HepG2 (cell line): ENCODE measurements around the gene GGT7. TPM values are rescaled to one million over a fixed set of nuclear protein-coding genes. Genes with fewer than 3 reads are reported as not detected.

ENCODE experiments used
- ATAC-seq: fragments of 200-7000 bp; cut with Tn5 transposase; 3 replicates; pipeline ENCODE4 v1.9.1; 2020; ENCODE audit warnings: mild to moderate bottlenecking, moderate library complexity
- BruUV-seq: library from RNA; stranded (reverse); fragments of 400-500 nt; replicated peaks from 2 replicates; lab custom pipeline; 2021; lab: Mats Ljungman, UMichigan
- CTCF ChIA-PET: fragments of 300-600 bp; formaldehyde crosslinking; extraction: SDS; loops from one replicate; lab custom pipeline; 2021; ENCODE audit warnings: low total read pairs, inconsistent platforms, low intra/inter-chr PET ratio; lab: Yijun Ruan, JAX
- POLR2A ChIA-PET: fragments of 350-600 bp; sonication (Branson Sonifier 250); formaldehyde crosslinking; loops from one replicate; lab custom pipeline; 2020; ENCODE audit warnings: antibody characterized with exemption, inconsistent platforms; lab: Yijun Ruan, JAX
- DNase-seq: peaks from one replicate; pipeline ENCODE4 v3.0.0-alpha.2; 2015; ENCODE audit warnings: low spot score
- FAIRE-seq: peaks from 3 replicates; lab custom pipeline; 2011; peaks lifted over from hg19 to GRCh38; lab: Jason Lieb, UNC
- H2AFZ ChIP-seq: one replicate; pipeline ENCODE4 v1.6.1; 2011; ENCODE audit warnings: low read length, inconsistent platforms
- H3K27ac ChIP-seq: fragments of 300-600 bp; 3 replicates; pipeline ENCODE4 v1.8.0; 2011; ENCODE audit warnings: mixed run types, mild to moderate bottlenecking, mixed read lengths, low read length, inconsistent platforms; ENCODE audit not compliant: insufficient read depth; ENCODE audit errors: extremely low read length
- H3K27me3 ChIP-seq, 2 experiments: fragments of 200-600 bp in 1 of 2; 2 replicates in 1 of 2; 3 replicates in 1 of 2; pipeline versions ENCODE4 v1.6.0 to v1.8.0; 2011; ENCODE audit warnings: low read length in 2 of 2, mild to moderate bottlenecking in 2 of 2, moderate library complexity in 2 of 2, inconsistent platforms in 1 of 2; ENCODE audit not compliant: insufficient read depth in 2 of 2, control insufficient read depth in 1 of 2
- H3K36me3 ChIP-seq, 2 experiments: fragments of 200-600 bp in 1 of 2; replicated peaks in 1 of 2; 2 replicates in 1 of 2; 3 replicates in 1 of 2; pipeline versions ENCODE4 v1.5.1 to v1.8.0; 2011; ENCODE audit warnings: low read length in 2 of 2, inconsistent platforms in 1 of 2; ENCODE audit not compliant: insufficient read depth in 2 of 2, control insufficient read depth in 1 of 2
- H3K4me1 ChIP-seq: 2 replicates; pipeline ENCODE4 v1.5.1; 2012; ENCODE audit warnings: low read length, inconsistent platforms; ENCODE audit not compliant: insufficient read depth
- H3K4me2 ChIP-seq: 2 replicates; pipeline ENCODE4 v1.6.0; 2011; ENCODE audit warnings: low read depth, low read length, inconsistent platforms
- H3K4me3 ChIP-seq, 3 experiments: fragments of 200-600 bp in 1 of 3; sonication (generic), shearing (Covaris generic) in 1 of 3; replicated peaks in 1 of 3; 2 replicates each; pipeline ENCODE4 v1.5.1; 2011 to 2016; ENCODE audit warnings: low read length in 3 of 3, inconsistent platforms in 2 of 3, low read depth in 2 of 3, mild to moderate bottlenecking in 2 of 3, control low read depth in 1 of 3, mixed read lengths in 1 of 3; ENCODE audit not compliant: insufficient read depth in 1 of 3
- H3K79me2 ChIP-seq: one replicate; pipeline ENCODE4 v1.6.1; 2011; ENCODE audit warnings: low read length, inconsistent platforms; ENCODE audit not compliant: insufficient read depth
- H3K9ac ChIP-seq: 2 replicates; pipeline ENCODE4 v1.6.0; 2011; ENCODE audit warnings: mild to moderate bottlenecking, low read depth, low read length, inconsistent platforms; ENCODE audit not compliant: insufficient read depth
- H3K9me3 ChIP-seq: 2 replicates; pipeline ENCODE4 v1.5.1; 2012; ENCODE audit warnings: mild to moderate bottlenecking, low read length
- H4K20me1 ChIP-seq: 2 replicates; pipeline ENCODE4 v1.6.0; 2011; ENCODE audit warnings: inconsistent platforms, mild to moderate bottlenecking, low read length, moderate library complexity; ENCODE audit not compliant: insufficient read depth
- FLYWCH1 ChIP-seq: sonication (generic); formaldehyde crosslinking; IDR thresholded peaks from 2 replicates; pipeline ENCODE4 v1.8.1; 2023; ENCODE audit warnings: mild to moderate bottlenecking, missing genetic modification reagents
- GATAD2A ChIP-seq: IDR thresholded peaks from 2 replicates; pipeline ENCODE4 v1.6.1; 2016
- HOXA5 ChIP-seq: sonication (generic); formaldehyde crosslinking; IDR thresholded peaks from 2 replicates; pipeline ENCODE4 v1.4.0; 2020; ENCODE audit warnings: missing genetic modification reagents
- NFE2L1 ChIP-seq: sonication (generic); formaldehyde crosslinking; IDR thresholded peaks from 2 replicates; pipeline ENCODE4 v1.4.0; 2020; ENCODE audit warnings: missing genetic modification reagents, mild to moderate bottlenecking, borderline replicate concordance
- RNF2 ChIP-seq: fragments of 450-650 bp; conservative IDR thresholded peaks from 2 replicates; pipeline ENCODE4 v1.6.1; 2016; ENCODE audit warnings: low read depth
- SP4 ChIP-seq: sonication (generic); formaldehyde crosslinking; IDR thresholded peaks from 2 replicates; pipeline ENCODE4 v1.8.1; 2023; ENCODE audit warnings: mild to moderate bottlenecking, missing genetic modification reagents
- ZNF484 ChIP-seq: sonication (generic); formaldehyde crosslinking; IDR thresholded peaks from 2 replicates; pipeline ENCODE4 v1.5.1; 2020; ENCODE audit warnings: mild to moderate bottlenecking, low read depth, missing genetic modification reagents, borderline replicate concordance
- ZNF546 ChIP-seq: sonication (generic); formaldehyde crosslinking; conservative IDR thresholded peaks from 2 replicates; pipeline ENCODE4 v1.8.1; 2023; ENCODE audit warnings: mild to moderate bottlenecking, missing genetic modification reagents
- ZNF629 ChIP-seq: sonication (generic); formaldehyde crosslinking; conservative IDR thresholded peaks from 2 replicates; pipeline ENCODE4 v1.5.0; 2020; ENCODE audit warnings: missing genetic modification reagents
- WGBS: methylation state at CpG from one replicate; pipeline ENCODE4 v1.1.6; 2017; ENCODE audit warnings: low lambda C conversion rate; 5-methylcytosine and 5-hydroxymethylcytosine counted together
- in situ Hi-C: cut with HindIII; loops from 2 replicates; pipeline ENCODE4 v1.10.0; 2017; ENCODE audit warnings: low pct_unique_long_range_greater_than_20kb; ENCODE audit not compliant: extremely low pct_ligation_motif_present
- intact Hi-C: fragments of 100-400 bp; cut with micrococcal nuclease; formaldehyde crosslinking; loops from one replicate; pipeline ENCODE4 v1.10.0; 2022; ENCODE audit not compliant: unreplicated experiment
- polyA plus RNA-seq, 8 experiments: library from polyadenylated mRNA; depleted of rRNA in 3 of 8; stranded (reverse) in 7 of 8; unstranded in 1 of 8; fragments of >200 nt; fragmentation: Illumina TruSeq in 4 of 8; extraction: Trizol in 4 of 8; gene quantifications; 2 replicates each; pipeline versions ENCODE4 v1.2.1 to v1.2.3, GENCODE V29; 2011 to 2016; ENCODE audit warnings: low read depth in 4 of 8, missing spikeins in 1 of 8, mixed read lengths in 1 of 8; ENCODE audit not compliant: insufficient read depth in 1 of 8
- total RNA-seq, 5 experiments: library from RNA; depleted of rRNA; stranded (reverse); fragments of >200 nt; fragmentation: Illumina TruSeq; extraction: Trizol; gene quantifications; 2 replicates each; pipeline ENCODE4 v1.2.3, GENCODE V29; 2016; ENCODE audit warnings: low read depth in 1 of 5
- TF ChIP-seq, protein P1 (sequence below): sonication (generic); formaldehyde crosslinking; conservative IDR thresholded peaks from 2 replicates; pipeline ENCODE4 v1.4.0; 2020; ENCODE audit warnings: missing genetic modification reagents
- TF ChIP-seq, protein P2 (sequence below): sonication (generic); formaldehyde crosslinking; IDR thresholded peaks from 2 replicates; pipeline ENCODE4 v1.5.0; 2020; ENCODE audit warnings: missing genetic modification reagents
- TF ChIP-seq, protein P3 (sequence below): sonication (generic); formaldehyde crosslinking; IDR thresholded peaks from 2 replicates; pipeline ENCODE4 v1.4.0; 2020; ENCODE audit warnings: missing genetic modification reagents, borderline replicate concordance

Gene GGT7
- total and polyA plus RNA-seq, 2 of the 13 experiments (the other 11 are each of a cell fraction or from before 2014, with no cell fraction given), result 6.6 to 23.0 TPM

DNA sequence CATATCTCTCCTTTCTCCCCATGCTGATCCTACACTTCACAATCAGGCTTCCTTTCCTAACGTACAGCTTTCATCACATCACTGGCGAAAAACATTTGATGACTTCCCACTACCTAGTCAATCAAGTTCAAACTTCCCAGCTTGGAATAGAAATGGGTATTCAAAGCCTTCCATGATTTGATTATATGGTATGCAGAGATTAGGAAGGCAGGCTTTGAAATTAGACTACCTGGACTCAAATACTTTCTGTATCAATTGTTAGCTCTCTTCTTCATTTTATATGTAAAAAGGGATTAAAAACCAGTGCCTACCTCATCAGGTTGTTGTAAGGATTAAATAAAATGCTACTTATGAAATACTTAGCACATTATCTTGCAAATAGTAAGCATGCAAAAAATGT is 54.9 kb downstream of the GGT7 start:
- DNase-seq, result no peak
- Histone ChIP-seq H3K4me3 (no peak overlapping the region), H3K27ac (no peak overlapping the region), H3K4me1 (peaks cover 21% of the 10 kb centered on the region), H3K9ac (no peak overlapping the region), H3K36me3 (no peaks in the 10 kb centered on the region; a peak in 2 of 5 replicates), H3K4me2 (no peak overlapping the region)
- CTCF ChIA-PET, result no interaction called here
- in situ Hi-C loops, result no loop called here
- no TSS peak for BruUV-seq
- no peak for ATAC-seq
- TF ChIP-seq SP4 (CRISPR knock-in tag) (no peak), GATAD2A (CRISPR knock-in tag) (no peak), FLYWCH1 (CRISPR knock-in tag) (no peak), HOXA5 (CRISPR knock-in tag) (no peak), NFE2L1 (CRISPR knock-in tag) (no peak), RNF2 (no peak), ZNF484 (CRISPR knock-in tag) (no peak), ZNF629 (CRISPR knock-in tag) (no peak), ZNF546 (no peak)
- TF ChIP-seq, protein P1, sequence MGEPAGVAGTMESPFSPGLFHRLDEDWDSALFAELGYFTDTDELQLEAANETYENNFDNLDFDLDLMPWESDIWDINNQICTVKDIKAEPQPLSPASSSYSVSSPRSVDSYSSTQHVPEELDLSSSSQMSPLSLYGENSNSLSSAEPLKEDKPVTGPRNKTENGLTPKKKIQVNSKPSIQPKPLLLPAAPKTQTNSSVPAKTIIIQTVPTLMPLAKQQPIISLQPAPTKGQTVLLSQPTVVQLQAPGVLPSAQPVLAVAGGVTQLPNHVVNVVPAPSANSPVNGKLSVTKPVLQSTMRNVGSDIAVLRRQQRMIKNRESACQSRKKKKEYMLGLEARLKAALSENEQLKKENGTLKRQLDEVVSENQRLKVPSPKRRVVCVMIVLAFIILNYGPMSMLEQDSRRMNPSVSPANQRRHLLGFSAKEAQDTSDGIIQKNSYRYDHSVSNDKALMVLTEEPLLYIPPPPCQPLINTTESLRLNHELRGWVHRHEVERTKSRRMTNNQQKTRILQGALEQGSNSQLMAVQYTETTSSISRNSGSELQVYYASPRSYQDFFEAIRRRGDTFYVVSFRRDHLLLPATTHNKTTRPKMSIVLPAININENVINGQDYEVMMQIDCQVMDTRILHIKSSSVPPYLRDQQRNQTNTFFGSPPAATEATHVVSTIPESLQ (CRISPR knock-in tag), result no peak
- TF ChIP-seq, protein P2, sequence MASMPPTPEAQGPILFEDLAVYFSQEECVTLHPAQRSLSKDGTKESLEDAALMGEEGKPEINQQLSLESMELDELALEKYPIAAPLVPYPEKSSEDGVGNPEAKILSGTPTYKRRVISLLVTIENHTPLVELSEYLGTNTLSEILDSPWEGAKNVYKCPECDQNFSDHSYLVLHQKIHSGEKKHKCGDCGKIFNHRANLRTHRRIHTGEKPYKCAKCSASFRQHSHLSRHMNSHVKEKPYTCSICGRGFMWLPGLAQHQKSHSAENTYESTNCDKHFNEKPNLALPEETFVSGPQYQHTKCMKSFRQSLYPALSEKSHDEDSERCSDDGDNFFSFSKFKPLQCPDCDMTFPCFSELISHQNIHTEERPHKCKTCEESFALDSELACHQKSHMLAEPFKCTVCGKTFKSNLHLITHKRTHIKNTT (CRISPR knock-in tag), result no peak
- TF ChIP-seq, protein P3, sequence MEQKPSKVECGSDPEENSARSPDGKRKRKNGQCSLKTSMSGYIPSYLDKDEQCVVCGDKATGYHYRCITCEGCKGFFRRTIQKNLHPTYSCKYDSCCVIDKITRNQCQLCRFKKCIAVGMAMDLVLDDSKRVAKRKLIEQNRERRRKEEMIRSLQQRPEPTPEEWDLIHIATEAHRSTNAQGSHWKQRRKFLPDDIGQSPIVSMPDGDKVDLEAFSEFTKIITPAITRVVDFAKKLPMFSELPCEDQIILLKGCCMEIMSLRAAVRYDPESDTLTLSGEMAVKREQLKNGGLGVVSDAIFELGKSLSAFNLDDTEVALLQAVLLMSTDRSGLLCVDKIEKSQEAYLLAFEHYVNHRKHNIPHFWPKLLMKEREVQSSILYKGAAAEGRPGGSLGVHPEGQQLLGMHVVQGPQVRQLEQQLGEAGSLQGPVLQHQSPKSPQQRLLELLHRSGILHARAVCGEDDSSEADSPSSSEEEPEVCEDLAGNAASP, result no peak
- TF ChIP-seq, all 625 proteins: peak for 0
- intact Hi-C loops, result no loop called here
- Histone ChIP-seq H3K79me2 (peaks cover 95% of the 10 kb centered on the region), H3K27me3 (no peaks in the 10 kb centered on the region), H2AFZ (no peak overlapping the region), H3K9me3 (no peaks in the 10 kb centered on the region), H4K20me1 (peaks cover 18% of the 10 kb centered on the region)
- POLR2A ChIA-PET, result no interaction called here
- WGBS, result 81% methylated on average over 2 of the region's 2 CpGs
- FAIRE-seq, result no peak
